Measurements from ENCODE around the gene MYRF. TPM values are rescaled to one million over a fixed set of nuclear protein-coding genes. Genes with fewer than 3 reads are reported as not detected.
A peak's percentile ranks its signal among the peaks of the same experiment; 100 is the strongest.

Gene MYRF
- total RNA-seq, 1 donor from 2014 or later, result 4.7 TPM

DNA sequence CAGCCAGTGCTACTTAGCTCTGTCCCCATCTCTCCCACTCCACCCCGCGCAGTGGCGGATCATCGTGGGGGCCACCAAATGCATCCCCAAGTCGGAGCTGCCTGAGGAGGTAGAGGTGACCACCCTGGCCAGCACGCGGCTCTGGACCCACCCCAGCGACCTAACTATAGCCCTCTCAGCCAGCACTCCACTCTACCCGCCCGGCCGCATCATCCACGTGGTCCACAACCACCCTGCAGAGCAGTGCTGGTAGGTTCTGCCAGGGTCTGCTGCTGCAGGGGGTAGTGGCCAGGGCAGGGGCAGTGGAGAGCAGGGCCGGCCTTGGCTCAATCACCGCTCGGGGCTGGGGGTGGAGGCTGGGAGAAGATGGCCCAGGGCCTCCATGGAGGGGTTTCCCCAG is 13.0 kb upstream of the MYRF start:
- DNase-seq (ENCODE audit: low spot score), result no peak

DNA sequence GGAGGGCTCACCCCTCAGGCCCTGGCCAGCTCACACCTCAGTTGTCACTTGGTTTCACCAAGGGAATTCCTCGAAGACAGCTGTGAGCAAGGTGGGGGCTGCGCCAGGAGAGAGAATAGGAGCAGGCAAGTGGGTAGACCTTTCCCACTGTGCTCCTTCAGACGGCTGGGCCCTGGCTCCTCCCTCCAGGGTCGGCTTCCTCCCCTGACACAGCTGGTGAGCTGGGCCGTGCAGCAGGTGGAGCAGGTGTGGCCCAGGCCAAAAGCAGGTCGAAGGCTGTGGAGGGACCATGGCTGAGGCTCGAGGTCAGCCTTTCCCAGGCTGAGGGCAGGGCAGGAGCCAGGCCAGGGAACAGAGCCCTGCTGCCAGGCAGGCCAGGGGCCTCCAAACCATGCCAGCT is 12.5 kb upstream of the MYRF start:
- no peak for DNase-seq (ENCODE audit: low spot score)

DNA sequence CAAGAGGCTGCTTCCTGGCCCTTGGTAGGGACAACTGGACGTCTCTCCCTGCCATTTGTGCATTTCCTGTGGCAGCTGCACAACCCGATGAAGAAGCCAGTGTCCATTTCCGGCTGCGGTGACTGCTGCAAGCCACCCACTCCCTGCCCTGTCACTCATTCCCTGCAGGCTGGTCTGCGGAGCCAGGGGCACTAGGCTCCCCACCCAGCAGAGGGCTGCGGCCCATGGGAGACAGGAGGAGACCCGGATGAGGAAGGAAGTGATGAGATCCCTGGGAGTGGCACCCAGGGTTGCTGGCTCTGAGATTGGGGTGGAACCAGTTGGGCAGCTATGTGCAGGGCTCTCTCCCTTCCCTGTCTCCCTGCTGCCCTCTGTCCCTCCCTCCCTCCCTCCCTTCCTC is 10.0 kb upstream of the MYRF start:
- peak; percentile 79 for DNase-seq (ENCODE audit: low spot score)

DNA sequence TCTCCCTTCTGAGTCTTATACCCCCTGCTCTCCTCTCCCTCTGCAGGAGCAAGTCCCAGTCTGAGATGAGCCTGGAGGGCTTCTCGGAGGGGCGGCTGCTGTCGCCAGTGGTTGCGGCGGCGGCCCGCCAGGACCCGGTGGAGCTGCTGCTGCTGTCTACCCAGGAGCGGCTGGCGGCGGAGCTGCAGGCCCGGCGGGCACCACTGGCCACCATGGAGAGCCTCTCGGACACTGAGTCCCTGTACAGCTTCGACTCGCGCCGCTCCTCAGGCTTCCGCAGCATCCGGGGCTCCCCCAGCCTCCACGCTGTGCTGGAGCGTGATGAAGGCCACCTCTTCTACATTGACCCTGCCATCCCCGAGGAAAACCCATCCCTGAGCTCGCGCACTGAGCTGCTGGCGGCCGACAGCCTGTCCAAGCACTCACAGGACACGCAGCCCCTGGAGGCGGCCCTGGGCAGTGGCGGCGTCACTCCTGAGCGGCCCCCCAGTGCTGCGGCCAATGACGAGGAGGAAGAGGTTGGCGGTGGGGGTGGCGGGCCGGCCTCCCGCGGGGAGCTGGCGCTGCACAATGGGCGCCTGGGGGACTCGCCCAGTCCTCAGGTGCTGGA is 8.8 kb upstream of the MYRF start:
- DNase-seq (ENCODE audit: low spot score), result no peak

DNA sequence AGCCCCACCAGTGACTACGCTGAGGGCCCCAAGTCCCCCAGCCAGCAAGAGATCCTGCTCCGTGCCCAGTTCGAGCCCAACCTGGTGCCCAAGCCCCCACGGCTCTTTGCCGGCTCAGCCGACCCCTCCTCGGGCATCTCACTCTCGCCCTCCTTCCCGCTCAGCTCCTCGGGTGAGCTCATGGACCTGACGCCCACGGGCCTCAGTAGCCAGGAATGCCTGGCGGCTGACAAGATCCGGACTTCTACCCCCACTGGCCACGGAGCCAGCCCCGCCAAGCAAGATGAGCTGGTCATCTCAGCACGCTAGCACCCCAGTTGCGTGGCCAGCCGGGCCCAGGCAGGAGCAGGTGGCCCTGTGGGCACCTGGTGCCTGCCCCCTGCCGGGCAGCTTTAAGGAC is 8.3 kb upstream of the MYRF start:
- DNase-seq (ENCODE audit: low spot score), result no peak

DNA sequence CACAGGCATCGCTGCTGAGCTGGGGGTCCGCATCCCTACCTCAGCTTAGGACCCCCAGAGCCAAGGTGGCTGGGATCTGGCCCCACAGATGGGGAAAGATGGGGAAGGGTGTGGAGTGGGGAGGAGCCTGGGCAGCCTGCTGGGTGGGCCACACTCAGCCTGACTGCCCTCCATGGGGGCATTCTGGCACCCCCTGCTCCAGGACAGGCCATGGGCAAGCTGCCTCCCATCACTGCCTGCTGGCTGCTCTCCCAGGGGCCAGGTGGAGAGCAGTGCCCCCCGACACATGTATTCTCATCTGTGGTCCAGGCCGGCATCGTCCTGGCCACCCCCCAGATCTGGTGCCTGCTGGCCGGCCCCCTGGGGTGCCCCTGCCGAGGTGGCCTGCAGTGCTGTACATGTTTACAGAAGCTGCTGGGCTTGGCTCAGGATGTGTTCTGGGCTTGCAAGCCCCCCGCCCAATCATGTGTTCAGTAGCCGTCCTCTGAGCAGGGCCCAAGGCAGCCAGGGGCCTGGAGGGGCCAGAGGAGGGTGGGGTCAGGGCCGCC is 7.8 kb upstream of the MYRF start:
- no peak for DNase-seq (ENCODE audit: low spot score)

DNA sequence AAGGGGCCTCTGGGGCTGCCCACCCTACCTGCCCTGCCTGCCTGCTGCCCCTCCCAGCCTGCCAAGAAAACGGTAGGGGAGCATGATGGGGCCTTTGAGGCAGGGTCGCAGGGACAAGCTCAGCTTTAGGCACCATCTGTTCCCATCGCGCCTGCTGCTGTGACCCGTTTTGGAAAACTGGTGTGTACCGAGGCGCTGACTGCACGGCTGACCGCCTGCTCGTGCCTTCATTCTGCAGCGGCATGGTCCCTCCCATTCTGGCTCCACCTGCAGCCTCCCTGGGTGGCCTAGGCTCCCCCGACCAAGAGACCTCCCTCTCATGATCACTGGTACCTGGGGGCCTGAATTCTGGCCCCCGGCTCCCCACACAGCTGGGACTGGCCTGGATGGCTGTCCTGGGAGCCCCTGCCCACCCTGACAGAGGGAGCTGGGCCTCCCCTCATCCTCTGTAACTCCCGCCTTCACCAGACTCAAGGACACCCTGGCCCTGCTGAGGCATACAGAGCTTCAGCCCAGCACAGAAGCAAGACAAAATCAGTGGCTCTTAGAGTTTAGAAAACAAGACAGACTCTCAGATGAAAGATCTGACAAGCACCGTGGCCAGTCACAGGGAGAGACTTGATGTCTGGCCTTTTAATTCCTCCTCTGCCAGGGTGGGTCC is 6.5 kb upstream of the MYRF start:
- no peak for DNase-seq (ENCODE audit: low spot score)

DNA sequence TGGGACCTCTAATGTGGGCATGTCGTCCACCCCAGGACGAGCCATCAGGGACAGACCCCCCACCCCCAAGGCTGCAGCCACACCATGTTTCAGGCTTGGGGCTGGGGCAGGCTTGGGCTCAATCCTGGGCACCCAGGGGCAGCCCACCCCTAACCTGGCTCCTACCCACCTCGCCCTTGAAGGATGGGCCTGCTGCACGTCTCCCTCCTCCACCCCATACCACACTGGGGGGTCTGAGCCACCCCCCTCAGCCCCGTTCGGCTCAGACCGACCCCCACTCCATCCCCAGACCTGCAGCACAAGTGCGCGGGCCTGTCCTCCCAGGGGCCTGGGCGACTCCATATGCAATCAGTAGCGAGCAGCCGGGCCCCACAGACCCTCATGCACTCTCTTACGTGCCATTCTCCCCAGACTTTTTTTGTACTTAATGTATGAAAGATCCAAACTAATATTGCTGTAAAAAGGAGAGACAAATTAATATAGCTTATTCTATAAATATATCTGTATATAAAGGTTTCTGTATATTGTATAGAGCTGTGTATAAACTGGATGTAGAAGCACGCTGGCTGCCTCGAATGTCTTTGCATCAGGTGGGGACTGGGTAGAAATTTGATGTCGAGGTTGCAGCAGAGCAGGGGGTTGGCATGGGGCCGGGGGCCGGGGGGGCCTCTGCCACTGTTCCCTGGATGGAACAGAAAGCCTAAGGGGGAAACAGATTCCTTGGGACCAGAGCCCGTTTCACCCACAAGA is 5.8 kb upstream of the MYRF start:
- DNase-seq (ENCODE audit: low spot score), result no peak

DNA sequence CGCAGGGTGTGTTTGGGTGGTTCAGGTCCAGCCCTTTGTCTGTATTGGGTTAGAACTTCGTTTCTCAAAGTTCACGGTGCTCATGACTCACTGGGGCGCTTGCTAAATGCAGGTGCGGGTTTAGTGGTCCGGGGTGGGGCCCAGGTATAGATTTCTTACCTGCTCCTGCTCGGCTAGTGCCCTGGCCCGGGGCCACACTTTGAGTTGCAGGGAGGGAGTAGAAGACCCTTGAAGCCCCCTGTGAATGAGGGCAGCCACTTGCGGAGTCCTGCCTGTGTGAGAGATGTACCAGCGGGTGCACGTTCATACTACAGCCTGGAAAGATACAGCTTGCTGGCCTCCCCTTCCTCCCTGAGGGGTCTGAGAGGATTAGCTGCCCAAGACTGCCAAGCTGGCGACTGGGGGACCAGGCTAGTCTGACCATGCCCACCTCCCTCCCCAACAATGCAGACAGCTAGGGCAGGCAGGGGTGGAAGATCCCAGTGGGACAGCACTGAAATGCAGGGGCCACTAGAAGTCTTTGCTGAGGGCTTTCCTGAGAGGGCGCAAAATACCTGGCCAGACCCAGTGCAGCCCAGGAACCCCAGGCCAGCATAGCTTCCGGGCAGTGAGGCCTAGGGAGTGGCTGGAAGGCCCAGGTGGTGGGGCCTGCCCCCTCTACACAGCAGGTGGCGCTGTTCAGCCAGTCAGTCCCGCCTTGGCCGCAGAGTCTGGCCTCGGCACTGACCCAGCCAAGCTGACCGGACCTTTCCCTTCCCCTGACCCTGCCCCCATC is 5.1 kb upstream of the MYRF start:
- DNase-seq (ENCODE audit: low spot score), result peak; percentile 81

DNA sequence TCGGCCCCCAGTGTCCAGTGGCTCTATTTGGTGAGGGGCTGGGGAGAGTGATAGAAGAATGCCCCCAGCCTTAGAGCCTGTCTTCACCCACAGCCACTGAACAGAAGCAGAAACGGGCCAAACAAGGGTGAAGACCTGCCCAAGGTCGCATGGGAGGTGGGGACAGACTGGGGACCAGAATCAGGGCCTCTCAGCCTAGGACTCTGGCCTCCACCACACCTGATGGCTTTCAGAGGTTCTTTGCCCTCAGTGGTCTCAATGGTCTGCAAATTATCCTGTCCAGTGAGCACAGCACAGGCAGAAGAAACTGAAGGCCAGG is 4.5 kb upstream of the MYRF start:
- no peak for DNase-seq (ENCODE audit: low spot score)

DNA sequence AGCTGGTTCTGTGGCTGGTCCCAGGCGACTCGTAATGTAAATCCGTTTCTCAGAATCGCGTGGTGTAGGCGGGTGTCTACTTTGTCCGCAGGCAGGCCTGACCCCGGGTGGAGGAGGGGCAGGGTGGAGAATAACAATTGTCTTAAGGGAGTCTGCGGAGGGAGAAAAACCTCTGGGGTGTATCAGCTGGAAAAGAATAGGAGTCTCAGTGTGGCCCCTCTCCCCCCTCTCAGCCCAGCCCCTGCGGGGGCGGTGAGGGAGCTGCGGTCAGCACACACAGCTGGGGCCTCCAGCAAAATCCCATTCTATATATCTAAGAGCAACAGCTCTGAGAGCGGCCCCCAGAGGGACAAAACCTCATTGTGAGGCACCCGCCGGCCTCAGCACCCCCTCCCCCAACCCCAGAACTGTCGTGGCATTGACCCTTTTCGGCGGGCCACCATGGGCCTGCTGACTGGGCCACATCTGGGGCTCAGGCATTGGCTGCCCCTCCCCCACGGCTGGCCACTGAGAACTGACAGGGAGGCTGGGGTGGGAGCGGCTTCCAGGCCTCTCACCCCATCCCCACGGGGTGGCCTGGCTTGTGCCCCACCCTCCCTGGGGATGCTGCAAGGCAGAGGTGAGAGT is 2.7 kb upstream of the MYRF start:
- no peak for DNase-seq (ENCODE audit: low spot score)

DNA sequence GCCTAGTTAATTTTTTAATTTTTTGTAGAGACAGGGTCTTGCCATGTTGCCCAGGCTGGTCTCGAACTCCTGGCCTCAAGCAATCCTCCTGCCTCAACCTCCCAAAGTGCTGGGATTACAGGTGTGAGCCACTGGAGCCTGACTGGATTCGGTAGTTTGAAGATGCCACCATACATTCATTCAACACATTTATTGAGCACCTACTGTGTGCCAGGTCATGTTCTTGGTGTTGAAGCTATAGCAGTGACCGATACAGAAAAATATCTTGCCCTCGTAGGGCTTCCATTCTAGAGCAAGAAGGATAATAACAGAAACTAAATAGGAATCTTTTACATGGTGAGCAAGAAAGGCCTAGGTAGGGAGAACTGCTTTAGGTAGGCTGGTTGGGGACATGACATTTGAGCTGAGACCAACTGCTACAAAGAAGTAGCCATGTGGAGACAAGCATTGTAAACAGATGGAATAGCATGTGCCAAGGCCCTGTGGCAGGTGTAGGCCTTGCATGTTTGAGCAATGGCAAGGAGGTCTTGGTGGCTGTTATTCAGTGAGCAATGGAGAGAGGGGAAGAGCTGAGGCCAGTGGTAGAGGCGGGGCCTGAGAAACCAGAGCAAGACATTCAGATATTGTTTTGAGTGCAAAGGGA is 1.7 kb upstream of the MYRF start:
- no peak for DNase-seq (ENCODE audit: low spot score)

DNA sequence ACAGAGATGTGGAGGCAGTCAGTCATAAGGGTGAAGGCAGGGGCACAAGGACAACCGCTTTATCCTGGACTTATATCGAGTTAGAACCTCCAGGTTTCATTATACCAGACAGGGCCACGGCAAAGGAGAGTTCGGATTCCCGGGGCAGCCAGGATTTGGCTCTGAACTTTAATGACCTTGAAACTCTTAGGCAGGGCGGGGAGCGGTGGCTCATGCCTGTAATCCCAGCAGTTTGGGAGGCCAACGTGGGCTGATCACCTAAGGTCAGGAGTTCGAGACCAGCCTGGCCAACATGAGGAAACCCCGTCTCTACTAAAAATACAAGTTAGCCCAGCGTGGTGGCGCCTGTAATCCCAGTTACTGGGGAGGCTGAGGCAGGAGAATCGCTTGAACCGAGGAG is 1.1 kb upstream of the MYRF start:
- no peak for DNase-seq (ENCODE audit: low spot score)

DNA sequence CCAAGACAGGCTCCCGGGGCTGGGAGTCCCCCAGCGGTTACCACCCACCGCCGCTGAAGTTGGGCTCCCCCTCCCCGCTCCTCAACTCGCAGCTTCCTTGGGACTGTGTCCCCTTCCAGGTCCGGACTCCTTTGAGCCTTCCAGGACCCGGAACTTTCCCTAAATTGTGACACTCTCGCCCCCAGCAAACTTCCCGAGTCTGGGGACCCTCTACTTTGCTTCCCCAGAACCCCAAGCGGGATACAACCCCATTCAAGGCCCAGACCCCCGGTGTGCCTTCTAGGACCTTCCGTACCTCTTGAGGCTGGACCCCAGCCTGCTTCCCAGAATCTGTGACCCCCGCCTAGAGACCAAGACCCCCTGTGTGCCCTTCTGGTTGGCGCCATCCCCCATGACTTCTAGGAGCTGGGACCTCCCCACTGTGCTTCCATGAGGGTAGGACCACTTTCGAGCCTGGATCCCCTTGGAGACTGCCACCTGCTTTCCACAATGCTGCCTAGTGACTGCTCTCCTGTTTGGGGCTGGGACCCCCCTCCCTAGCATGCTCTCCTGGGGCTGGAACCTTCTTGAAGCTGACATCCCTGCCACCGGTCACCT is 587 bp downstream of the MYRF start:
- DNase-seq (ENCODE audit: low spot score), result no peak

DNA sequence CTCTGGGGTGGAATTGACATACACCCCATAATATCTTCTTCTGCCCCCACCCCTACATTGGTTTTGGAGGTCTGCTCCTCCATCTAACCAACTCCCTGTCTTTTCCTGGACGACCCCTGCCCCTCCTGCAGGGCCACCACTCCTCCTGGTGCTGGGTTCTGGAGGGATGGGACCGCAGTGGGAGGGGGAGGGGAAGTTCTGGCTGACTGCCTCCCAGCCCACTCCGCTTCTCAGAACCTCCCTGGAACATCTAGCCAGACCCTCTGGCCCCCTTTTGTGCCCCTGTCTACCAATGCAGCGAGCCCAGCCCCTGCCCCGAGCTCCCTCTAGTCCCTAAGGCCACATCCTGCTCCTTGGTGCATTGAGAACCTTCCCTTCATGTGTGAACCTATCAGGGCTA is 1.2 kb downstream of the MYRF start:
- DNase-seq (ENCODE audit: low spot score), result no peak

DNA sequence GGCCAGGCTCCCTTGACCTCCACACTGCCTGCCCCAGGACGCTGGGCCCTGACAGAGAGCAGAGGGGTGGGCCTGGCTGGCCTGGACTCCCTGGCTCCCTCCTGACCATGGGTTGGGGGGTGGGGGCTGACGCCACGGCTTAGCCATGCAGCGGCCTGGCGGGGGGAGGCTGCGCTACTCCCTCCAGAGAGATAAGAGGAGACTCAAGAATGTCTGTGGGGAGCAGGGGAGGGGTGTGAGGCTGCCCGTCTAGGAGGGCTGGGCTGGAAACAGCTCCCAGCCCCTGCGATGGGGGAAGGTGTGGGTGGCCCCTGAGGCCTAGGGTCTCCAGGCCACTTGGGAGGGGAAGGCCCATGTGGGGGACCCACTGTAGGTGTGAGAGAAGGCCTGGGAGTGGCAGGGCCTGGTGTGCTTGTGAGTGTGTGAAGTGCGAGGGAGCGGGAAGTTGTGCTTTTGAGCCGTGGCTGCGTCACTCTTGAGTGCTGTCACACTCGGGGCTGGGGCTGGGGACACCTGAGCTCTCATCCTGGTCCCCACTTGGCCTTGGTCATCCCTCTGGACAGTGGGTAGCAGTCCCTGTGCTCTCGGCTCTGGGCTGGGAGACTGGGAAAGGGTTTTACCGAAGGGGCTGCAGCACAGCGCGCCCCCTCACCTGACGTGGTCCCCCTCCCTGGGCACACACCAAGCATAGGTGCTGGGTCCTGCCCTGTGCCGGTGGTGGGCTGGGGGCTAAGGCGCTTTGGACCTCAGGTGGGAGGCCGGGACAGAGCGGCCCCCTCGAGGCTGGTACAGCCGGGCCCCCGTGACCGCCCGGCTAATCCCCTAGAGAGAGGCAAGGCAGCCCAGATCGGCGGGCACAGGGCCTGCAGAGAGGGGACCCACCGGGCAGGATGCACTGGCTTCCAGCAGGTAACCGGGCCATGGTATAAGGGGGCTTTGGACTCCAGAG is 2.4 kb downstream of the MYRF start:
- DNase-seq (ENCODE audit: low spot score), result no peak

DNA sequence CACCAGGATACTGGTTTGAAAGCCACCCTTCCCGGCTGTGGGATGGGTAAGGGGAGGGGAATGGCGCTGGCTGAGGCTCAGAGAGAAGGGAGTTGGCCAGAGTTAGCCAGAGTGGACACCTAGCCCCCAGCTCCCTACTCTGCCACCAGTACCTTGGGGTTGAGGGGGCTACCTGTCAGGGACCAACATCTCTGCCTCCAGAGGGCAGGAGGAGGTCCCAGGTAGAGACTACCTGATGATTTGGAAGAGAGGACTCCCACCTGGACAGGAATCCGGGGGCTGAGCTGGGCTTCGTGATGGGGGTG is 3.7 kb downstream of the MYRF start:
- DNase-seq (ENCODE audit: low spot score), result no peak

DNA sequence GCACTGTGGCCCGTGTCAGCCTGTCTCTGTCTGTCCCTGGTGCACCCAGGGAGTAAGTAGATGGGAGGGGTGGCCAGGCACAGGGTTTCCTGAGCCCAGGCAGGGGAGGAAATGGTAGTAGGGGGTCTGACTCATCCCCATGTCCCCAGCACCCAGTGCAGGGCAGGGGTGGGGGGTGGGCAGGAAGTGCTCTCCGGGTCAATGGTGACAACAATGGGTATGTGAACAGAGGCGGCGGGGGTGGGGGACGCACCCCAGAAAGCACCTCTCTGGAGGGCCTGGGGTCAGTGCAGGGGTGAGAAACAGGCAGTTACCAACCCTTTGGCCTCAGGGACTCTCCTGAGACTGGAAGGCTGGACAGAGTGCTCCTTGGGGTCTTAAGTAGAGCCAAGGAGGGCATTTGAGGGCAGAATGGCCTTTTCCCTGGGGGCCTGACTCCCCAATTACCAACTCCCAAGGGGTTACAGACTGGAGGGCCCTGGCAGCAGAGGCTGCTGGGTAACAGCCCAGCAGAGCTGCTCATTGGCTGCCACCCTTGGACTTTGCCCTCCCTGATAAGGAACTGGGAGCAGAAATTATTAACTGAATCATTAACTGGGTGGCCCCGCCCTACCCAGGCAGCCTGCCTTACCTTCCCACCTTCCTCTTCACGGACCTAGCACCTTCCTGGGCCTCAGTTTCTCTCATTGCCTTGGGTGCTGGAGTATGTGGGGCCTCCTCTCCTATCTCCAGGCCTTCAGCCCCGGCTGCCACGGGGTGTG is 4.2 kb downstream of the MYRF start:
- no peak for DNase-seq (ENCODE audit: low spot score)

DNA sequence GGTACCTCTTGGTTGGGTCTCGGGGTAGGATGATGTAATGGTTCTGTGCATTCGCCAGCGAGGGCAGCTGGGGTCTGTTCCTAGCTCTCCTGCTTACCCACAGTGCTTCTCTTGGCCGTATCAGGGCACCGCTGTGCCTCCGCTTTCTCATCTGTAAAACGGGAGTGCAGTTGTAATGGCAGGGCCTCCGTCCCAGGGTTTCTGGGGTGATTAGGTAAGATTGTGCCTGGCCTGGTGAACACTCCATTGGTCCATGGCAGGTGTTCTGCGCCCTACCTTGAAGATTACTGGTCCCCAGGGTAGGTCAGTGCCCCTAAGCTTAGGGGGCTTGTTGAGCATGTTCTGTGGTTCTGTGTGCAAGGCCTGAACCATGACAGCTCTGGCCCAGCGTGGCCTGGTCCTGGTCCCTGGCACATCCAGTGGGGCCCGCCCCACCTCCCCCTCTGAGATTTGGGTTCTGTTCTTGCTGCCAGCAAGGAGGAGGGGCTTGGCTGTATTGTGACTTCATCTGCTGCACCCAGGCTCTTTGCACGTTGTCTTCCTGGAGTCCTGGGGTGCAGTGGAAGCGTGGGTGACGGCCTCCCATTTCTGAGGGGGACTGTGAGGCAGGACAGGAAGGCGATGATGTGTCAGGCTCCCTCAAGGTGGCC is 4.9 kb downstream of the MYRF start:
- no peak for DNase-seq (ENCODE audit: low spot score)
